ENCODE measurements around the gene TSHZ3. TPM values are rescaled to one million over a fixed set of nuclear protein-coding genes. Genes with fewer than 3 reads are reported as not detected.

Gene TSHZ3
- total and polyA plus RNA-seq, 2 donors from 2014 or later, result 1.7 to 8.4 TPM

GRCh38 chr19:31283701-31284100 lies 65.5 kb downstream of the TSHZ3 start:
- no peak overlapping the region for H3K27ac ChIP-seq (ENCODE audit: low read depth in 2 of 2, low read length in 2 of 2)
- no peak overlapping the region for H3K9ac ChIP-seq (ENCODE audit: low read length in 3 of 3)
- H3K36me3 ChIP-seq (ENCODE audit: control insufficient read depth in 2 of 3, insufficient read depth in 3 of 3, low read length in 3 of 3), result no peaks in the 10 kb centered on the region
- no peaks in the 10 kb centered on the region for H3K9me3 ChIP-seq (ENCODE audit: control insufficient read depth in 2 of 3, insufficient read depth in 1 of 3, low read length in 3 of 3)
- intact Hi-C loops (cut with DNase I), result no loop called here
- no peak overlapping the region for H3K4me3 ChIP-seq (ENCODE audit: low read length in 3 of 3)
- TF ChIP-seq CTCF (IDR thresholded peaks at IDR 0.05; ENCODE audit: borderline replicate concordance, extremely low read depth, insufficient read depth), result no peak
- H3K4me1 ChIP-seq (ENCODE audit: control insufficient read depth in 2 of 3, insufficient read depth in 2 of 3, low read depth in 1 of 3, low read length in 3 of 3), result no peaks in the 10 kb centered on the region
- FAIRE-seq (no peak), DNase-seq (peak in 1 of 5 donors; percentile 36)
- H3K27me3 ChIP-seq (ENCODE audit: control insufficient read depth, insufficient read depth, low read length), result no peaks in the 10 kb centered on the region

- no peak overlapping the region for H3K9ac ChIP-seq (ENCODE audit: low read length in 3 of 3)
- H3K36me3 ChIP-seq (ENCODE audit: control insufficient read depth in 2 of 3, insufficient read depth in 3 of 3, low read length in 3 of 3), result no peaks in the 10 kb centered on the region
- H3K9me3 ChIP-seq (ENCODE audit: control insufficient read depth in 2 of 3, insufficient read depth in 1 of 3, low read length in 3 of 3), result no peaks in the 10 kb centered on the region
- H3K27me3 ChIP-seq (ENCODE audit: control insufficient read depth, insufficient read depth, low read length), result no peaks in the 10 kb centered on the region
- H3K4me1 ChIP-seq (ENCODE audit: control insufficient read depth in 2 of 3, insufficient read depth in 2 of 3, low read depth in 1 of 3, low read length in 3 of 3), result no peaks in the 10 kb centered on the region
- no peak overlapping the region for H3K4me3 ChIP-seq (ENCODE audit: low read length in 3 of 3)
- intact Hi-C loops (cut with DNase I), result no loop called here
- H3K27ac ChIP-seq (ENCODE audit: low read depth in 2 of 2, low read length in 2 of 2), result no peak overlapping the region
- peak in 1 of 5 donors; percentile 63 for DNase-seq
- FAIRE-seq, result no peak
- TF ChIP-seq CTCF (IDR thresholded peaks at IDR 0.05; ENCODE audit: borderline replicate concordance, extremely low read depth, insufficient read depth), result no peak
Measured at GRCh38 chr19:31282346-31282745, 66.9 kb downstream of the TSHZ3 start.

GRCh38 chr19:31280287-31281006 lies 68.8 kb downstream of the TSHZ3 start:
- DNase-seq (no peak), FAIRE-seq (no peak)
- intact Hi-C loops (cut with DNase I), result no loop called here
- Histone ChIP-seq H3K9me3 (ENCODE audit: control insufficient read depth in 2 of 3, insufficient read depth in 1 of 3, low read length in 3 of 3) (no peaks in the 10 kb centered on the region), H3K36me3 (ENCODE audit: control insufficient read depth in 2 of 3, insufficient read depth in 3 of 3, low read length in 3 of 3) (no peaks in the 10 kb centered on the region), H3K27ac (ENCODE audit: low read depth in 2 of 2, low read length in 2 of 2) (no peak overlapping the region), H3K9ac (ENCODE audit: low read length in 3 of 3) (no peak overlapping the region), H3K4me3 (ENCODE audit: low read length in 3 of 3) (no peak overlapping the region), H3K4me1 (ENCODE audit: control insufficient read depth in 2 of 3, insufficient read depth in 2 of 3, low read depth in 1 of 3, low read length in 3 of 3) (no peaks in the 10 kb centered on the region), H3K27me3 (ENCODE audit: control insufficient read depth, insufficient read depth, low read length) (no peaks in the 10 kb centered on the region)
- TF ChIP-seq CTCF (IDR thresholded peaks at IDR 0.05; ENCODE audit: borderline replicate concordance, extremely low read depth, insufficient read depth), result no peak

- Histone ChIP-seq H3K9ac (ENCODE audit: low read length in 3 of 3) (no peak overlapping the region), H3K4me3 (ENCODE audit: low read length in 3 of 3) (no peak overlapping the region), H3K9me3 (ENCODE audit: control insufficient read depth in 2 of 3, insufficient read depth in 1 of 3, low read length in 3 of 3) (no peaks in the 10 kb centered on the region), H3K4me1 (ENCODE audit: control insufficient read depth in 2 of 3, insufficient read depth in 2 of 3, low read depth in 1 of 3, low read length in 3 of 3) (no peaks in the 10 kb centered on the region), H3K36me3 (ENCODE audit: control insufficient read depth in 2 of 3, insufficient read depth in 3 of 3, low read length in 3 of 3) (no peaks in the 10 kb centered on the region), H3K27me3 (ENCODE audit: control insufficient read depth, insufficient read depth, low read length) (no peaks in the 10 kb centered on the region), H3K27ac (ENCODE audit: low read depth in 2 of 2, low read length in 2 of 2) (no peak overlapping the region)
- TF ChIP-seq CTCF (IDR thresholded peaks at IDR 0.05; ENCODE audit: borderline replicate concordance, extremely low read depth, insufficient read depth), result no peak
- FAIRE-seq (no peak), DNase-seq (peak in 1 of 5 donors; percentile 45)
- intact Hi-C loops (cut with DNase I), result no loop called here
Measured at GRCh38 chr19:31279436-31279765, 69.8 kb downstream of the TSHZ3 start.

All from kidney (tissue), 14 donors.